HG02798 (cell line): Measurements from ENCODE around the gene RPS6KL1.

Experiments
- ATAC-seq: cut with Tn5 transposase; IDR thresholded peaks from one replicate; pipeline ENCODE4 v1.9.1; 2021; ENCODE audit warnings: mild to moderate bottlenecking; ENCODE audit not compliant: unreplicated experiment, poor library complexity

The RPS6KL1 gene

GRCh38 chr14:74864198-74864597 lies 58.9 kb downstream of the RPS6KL1 start:
- no peak for ATAC-seq

- no peak for ATAC-seq
Measured at GRCh38 chr14:74863274-74863673, 59.8 kb downstream of the RPS6KL1 start.

- ATAC-seq, result no peak
Measured at GRCh38 chr14:74861734-74862090, 61.3 kb downstream of the RPS6KL1 start.

- ATAC-seq, result no peak
Measured at GRCh38 chr14:74860899-74861733, 61.9 kb downstream of the RPS6KL1 start.

- no peak for ATAC-seq
Measured at GRCh38 chr14:74859757-74860552, 63.1 kb downstream of the RPS6KL1 start.

- no peak for ATAC-seq
Measured at GRCh38 chr14:74858022-74858421, 65.0 kb downstream of the RPS6KL1 start.

GRCh38 chr14:74856366-74856765 lies 66.7 kb downstream of the RPS6KL1 start:
- no peak for ATAC-seq

GRCh38 chr14:74855945-74856344 lies 67.1 kb downstream of the RPS6KL1 start:
- ATAC-seq, result no peak

GRCh38 chr14:74855021-74855420 lies 68.0 kb downstream of the RPS6KL1 start:
- ATAC-seq, result no peak
